A673 (cell line): Measurements from ENCODE around the gene ATRN.

Experiments used
- EZH2 ChIP-seq: fragments of 200-600 bp; sonication (generic); IDR thresholded peaks from 2 replicates; pipeline ENCODE4 v1.6.1; 2017; ENCODE audit warnings: borderline replicate concordance, low read depth, mild to moderate bottlenecking, mixed read lengths, antibody characterized with exemption, low read length; ENCODE audit not compliant: poor library complexity, severe bottlenecking
- TF ChIP-seq, protein P1 (sequence below): fragments of 300-800, 200-600 bp; sonication (generic); conservative IDR thresholded peaks from 2 replicates; pipeline ENCODE4 v1.5.1; 2017; ENCODE audit warnings: low read depth, mild to moderate bottlenecking, antibody characterized with exemption, low read length, moderate library complexity, mixed read lengths

DNA sequence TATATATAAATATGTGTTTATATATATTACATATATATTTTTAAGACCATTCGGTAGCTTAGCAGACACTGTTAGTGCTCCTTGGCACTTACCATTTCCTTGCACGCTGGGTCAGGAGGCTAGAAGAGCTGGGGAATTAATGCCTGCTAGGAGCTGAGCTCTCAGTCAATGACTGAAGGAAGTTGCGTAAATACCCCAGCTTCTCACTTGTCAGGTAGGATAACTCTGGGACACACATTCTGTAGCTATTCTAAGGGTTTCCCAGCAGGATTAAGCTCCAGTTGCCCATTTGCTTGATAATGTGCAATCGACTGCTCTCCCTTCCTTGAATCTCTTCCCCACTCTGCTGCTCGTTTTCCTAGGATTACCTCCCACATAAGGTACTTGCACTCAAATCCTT, 47.7 kb upstream of the ATRN start:
- TF ChIP-seq, protein P1, sequence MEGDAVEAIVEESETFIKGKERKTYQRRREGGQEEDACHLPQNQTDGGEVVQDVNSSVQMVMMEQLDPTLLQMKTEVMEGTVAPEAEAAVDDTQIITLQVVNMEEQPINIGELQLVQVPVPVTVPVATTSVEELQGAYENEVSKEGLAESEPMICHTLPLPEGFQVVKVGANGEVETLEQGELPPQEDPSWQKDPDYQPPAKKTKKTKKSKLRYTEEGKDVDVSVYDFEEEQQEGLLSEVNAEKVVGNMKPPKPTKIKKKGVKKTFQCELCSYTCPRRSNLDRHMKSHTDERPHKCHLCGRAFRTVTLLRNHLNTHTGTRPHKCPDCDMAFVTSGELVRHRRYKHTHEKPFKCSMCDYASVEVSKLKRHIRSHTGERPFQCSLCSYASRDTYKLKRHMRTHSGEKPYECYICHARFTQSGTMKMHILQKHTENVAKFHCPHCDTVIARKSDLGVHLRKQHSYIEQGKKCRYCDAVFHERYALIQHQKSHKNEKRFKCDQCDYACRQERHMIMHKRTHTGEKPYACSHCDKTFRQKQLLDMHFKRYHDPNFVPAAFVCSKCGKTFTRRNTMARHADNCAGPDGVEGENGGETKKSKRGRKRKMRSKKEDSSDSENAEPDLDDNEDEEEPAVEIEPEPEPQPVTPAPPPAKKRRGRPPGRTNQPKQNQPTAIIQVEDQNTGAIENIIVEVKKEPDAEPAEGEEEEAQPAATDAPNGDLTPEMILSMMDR: no peak
- no peak for TF ChIP-seq EZH2
